ENCODE data around the gene SUPT3H. TPM values are rescaled to one million over a fixed set of nuclear protein-coding genes. Genes with fewer than 3 reads are reported as not detected.

The SUPT3H gene
- total RNA-seq, 4 donors from 2014 or later: 1.6 to 5.6 (median 3.8) TPM

- DNase-seq (ENCODE audit: low spot score in 2 of 2): no peak
- WGBS, 2 donors: 59 to 80% methylated on average over 2 of the region's 2 CpGs
- no peak for TF ChIP-seq CTCF (IDR thresholded peaks at IDR 0.05)
- no peak for TF ChIP-seq POLR2A (IDR thresholded peaks at IDR 0.05)
- intact Hi-C loops (cut with DNase I; ENCODE audit: low total_unique reads): no loop called here
- no peak overlapping the region for H3K4me3 ChIP-seq (ENCODE audit: low read depth, poor library complexity, severe bottlenecking)
Observed at GRCh38 chr6:45398075-45398813, 20.5 kb upstream of the SUPT3H start.

- H3K4me3 ChIP-seq (ENCODE audit: low read depth, poor library complexity, severe bottlenecking): no peak overlapping the region
- DNase-seq (ENCODE audit: low spot score in 2 of 2): no peak
- TF ChIP-seq POLR2A (IDR thresholded peaks at IDR 0.05): no peak
- TF ChIP-seq CTCF (IDR thresholded peaks at IDR 0.05): no peak
- WGBS, 2 donors: 80 to 82% methylated on average over 4 of the region's 4 CpGs
- intact Hi-C loops (cut with DNase I; ENCODE audit: low total_unique reads): no loop called here
Observed at GRCh38 chr6:45394586-45395095, 16.9 kb upstream of the SUPT3H start.

GRCh38 chr6:45388328-45388727 lies 10.6 kb upstream of the SUPT3H start:
- no peak for DNase-seq (ENCODE audit: low spot score in 2 of 2)
- TF ChIP-seq POLR2A (IDR thresholded peaks at IDR 0.05) (no peak), CTCF (IDR thresholded peaks at IDR 0.05) (no peak)
- 30 to 36% methylated on average over 3 of the region's 3 CpGs for WGBS, 2 donors
- intact Hi-C loops (cut with DNase I; ENCODE audit: low total_unique reads): no loop called here
- H3K4me3 ChIP-seq (ENCODE audit: low read depth, poor library complexity, severe bottlenecking): no peak overlapping the region

- WGBS, 2 donors: 95 to 96% methylated on average over 5 of the region's 5 CpGs
- intact Hi-C loops (cut with DNase I; ENCODE audit: low total_unique reads): no loop called here
- no peak for DNase-seq (ENCODE audit: low spot score in 2 of 2)
- H3K4me3 ChIP-seq (ENCODE audit: low read depth, poor library complexity, severe bottlenecking): no peak overlapping the region
- TF ChIP-seq POLR2A (IDR thresholded peaks at IDR 0.05) (no peak), CTCF (IDR thresholded peaks at IDR 0.05) (no peak)
Observed at GRCh38 chr6:45387236-45387635, 9.5 kb upstream of the SUPT3H start.

DNA sequence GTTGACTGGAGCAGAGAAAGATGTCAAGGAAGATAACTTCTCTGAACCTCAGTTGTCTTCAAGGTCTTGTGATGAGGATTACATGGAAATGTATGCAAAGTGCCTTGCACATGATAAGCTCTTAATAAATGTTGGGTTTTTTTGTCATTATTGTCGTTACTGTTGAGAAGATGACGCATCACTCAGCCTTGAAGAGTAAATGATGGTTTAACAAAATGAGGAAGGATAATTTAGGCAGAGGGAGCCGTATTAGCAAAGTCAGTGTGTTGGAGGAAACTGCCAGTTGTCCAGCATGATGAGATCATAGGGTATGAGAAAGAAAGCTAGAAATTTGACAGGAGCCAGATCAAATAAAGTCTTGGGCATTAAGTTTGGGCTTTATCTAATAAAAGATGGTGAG lies 8.8 kb upstream of the SUPT3H start:
- WGBS, 2 donors: 81 to 88% methylated on average over 3 of the region's 3 CpGs
- H3K4me3 ChIP-seq (ENCODE audit: low read depth, poor library complexity, severe bottlenecking): no peak overlapping the region
- TF ChIP-seq CTCF (IDR thresholded peaks at IDR 0.05): no peak
- TF ChIP-seq POLR2A (IDR thresholded peaks at IDR 0.05): no peak
- intact Hi-C loops (cut with DNase I; ENCODE audit: low total_unique reads): no loop called here
- no peak for DNase-seq (ENCODE audit: low spot score in 2 of 2)

- intact Hi-C loops (cut with DNase I; ENCODE audit: low total_unique reads): no loop called here
- H3K4me3 ChIP-seq (ENCODE audit: low read depth, poor library complexity, severe bottlenecking): no peak overlapping the region
- 78 to 84% methylated on average over 2 of the region's 2 CpGs for WGBS, 2 donors
- DNase-seq (ENCODE audit: low spot score in 2 of 2): no peak
- TF ChIP-seq POLR2A (IDR thresholded peaks at IDR 0.05): no peak
- no peak for TF ChIP-seq CTCF (IDR thresholded peaks at IDR 0.05)
Observed at GRCh38 chr6:45382391-45382790, 4.7 kb upstream of the SUPT3H start.

Data from lower leg skin (tissue), 4 donors.